NCI-H510A treated with DMSO at 0.1 percent for 48 hours (cell line): ENCODE results near the gene RAD51B.
"Not testable (repeated sequence)": the region's sequence is repeated elsewhere in the genome, so short reads cannot be mapped to it uniquely, and the experiment has no call there.

Source experiments
- DNase-seq: peaks from one replicate; lab custom pipeline; 2025; lab: John Stamatoyannopoulos, UW

RAD51B gene

GRCh38 chr14:68176687-68177086 is 357.1 kb downstream of the RAD51B start:
- no peak for DNase-seq

- DNase-seq: no peak
Observed at GRCh38 chr14:68177728-68178127, 358.1 kb downstream of the RAD51B start.

DNA sequence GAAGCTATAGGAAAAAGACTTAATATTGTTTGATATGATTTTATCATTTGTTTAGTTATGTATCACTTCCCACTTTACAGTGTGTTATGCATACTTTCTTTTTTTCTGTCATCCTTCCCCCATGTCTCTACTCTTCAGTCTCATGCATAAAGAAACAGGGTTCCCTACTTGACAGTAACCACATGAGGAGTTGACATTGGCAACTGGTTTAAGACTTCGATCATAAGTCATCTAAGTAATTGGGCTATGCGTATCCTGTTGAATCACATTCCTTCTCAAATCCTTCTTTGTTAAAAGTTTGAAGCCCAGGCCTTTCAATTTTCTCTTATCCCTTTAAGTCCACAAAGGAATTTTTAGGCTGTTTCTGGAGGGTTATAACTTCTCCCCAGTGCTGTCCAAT is 358.7 kb downstream of the RAD51B start:
- DNase-seq: no peak

DNA sequence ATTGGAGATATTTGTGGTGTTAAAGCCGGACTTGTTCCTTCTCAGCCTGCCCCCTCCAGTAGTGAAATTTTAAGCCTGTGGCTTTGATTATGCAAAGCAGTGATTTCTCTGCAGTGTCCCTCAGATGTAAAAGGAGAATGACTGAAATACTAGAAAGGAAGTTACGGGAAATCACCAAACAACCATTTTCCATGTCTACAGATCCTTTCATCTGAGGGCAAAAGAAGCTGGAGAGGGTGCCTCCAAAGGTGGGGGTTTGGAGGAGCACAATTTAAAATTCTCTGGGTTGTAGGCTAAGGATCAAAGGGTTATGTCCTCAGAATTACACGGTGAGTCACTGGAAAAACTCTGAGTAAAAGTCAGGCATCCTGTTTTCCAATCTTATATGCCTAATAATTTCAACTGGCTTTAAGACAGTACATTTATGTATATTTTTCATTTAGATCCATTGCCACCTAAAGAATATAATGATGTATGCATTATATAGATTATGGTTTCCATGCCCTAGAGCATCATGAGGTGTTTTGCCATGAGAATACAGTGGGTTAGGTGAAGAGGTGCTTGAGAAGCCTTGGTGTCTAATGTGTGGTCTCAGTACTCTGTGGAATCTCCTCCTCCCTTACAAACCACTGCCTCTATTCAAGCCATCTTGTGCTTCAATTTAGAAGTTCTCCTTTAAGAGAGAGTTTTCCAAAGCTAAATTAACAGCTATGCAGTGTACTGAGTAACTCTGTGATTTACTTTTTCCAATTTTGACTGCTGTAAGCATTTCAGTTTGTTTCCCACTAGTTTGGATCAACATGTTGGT is 362.1 kb downstream of the RAD51B start:
- DNase-seq: no peak

- DNase-seq: no peak
Observed at GRCh38 chr14:68182492-68182891, 362.9 kb downstream of the RAD51B start.

GRCh38 chr14:68186500-68187276 is 367.1 kb downstream of the RAD51B start:
- not testable (repeated sequence) for DNase-seq

GRCh38 chr14:68188174-68188573 is 368.6 kb downstream of the RAD51B start:
- no peak for DNase-seq

DNA sequence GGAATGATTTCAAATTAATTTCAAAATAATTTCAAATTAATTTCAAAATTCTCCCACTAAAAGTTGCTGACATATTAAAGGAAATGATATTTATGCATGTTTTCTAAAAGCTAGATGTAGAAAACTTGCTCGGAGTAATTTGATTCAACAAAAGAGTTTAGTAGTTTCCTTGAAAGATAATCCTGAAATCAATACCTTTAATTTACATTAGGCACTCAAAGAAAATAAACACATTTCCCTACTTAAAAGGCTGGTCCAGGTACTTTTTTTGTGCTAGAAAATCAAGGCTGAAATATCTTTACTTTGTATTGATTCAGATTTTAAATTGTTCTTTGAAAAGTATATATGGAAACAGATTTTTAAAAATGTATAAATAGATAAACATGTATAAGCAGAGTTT is 370.5 kb downstream of the RAD51B start:
- no peak for DNase-seq

DNA sequence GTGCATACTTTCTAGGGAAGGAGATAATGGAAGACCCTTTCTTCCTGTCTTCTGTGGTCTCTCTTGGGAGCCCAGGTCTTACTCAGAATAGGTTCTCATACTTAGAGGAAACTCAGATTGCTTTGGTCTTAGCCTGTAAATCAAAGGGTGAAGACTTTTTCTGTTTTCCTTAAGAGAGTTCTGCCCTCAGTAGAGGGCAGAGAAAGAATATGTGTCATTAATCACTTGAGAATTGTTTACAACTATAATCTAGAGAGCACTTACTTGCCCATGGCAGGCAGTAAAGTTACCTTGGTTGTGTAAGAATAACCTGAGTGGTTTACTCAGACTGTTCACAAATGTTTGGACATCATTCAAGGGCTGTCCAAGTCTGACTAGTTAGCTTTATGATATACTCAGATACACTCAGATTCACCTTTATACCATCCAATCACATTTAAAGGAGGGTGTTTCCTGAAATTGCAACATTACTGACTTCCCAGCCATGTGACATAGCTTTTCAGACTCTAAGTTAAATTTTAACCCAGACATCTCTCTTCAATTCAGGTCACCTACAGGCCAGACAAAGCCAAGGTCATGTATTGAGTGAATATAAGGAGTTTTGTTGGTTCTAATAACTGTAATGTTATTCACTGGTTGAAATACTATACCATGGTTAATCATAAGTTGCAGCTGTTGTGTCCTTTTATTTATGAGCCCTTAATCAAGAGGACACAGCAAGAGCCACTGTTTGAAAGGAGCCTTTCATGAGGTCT is 372.2 kb downstream of the RAD51B start:
- DNase-seq: peak; percentile 95

DNA sequence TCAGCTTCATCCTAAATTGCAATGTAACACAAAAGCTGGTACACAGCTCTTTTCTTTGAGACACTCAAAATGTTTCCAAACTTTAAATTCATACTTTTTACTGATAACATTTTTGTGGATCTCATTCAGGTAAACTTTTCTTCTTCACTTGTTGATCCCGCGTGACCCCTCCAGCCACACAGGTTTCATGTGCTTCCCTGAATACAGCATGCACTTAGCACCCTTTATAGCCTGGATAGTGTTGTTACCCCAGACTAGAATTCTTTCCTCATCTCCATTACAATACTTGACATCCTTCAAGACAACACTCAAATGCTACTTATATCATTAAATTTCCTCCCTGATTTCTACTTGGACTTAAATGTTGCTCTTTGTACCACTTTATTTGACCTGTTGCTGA is 373.4 kb downstream of the RAD51B start:
- no peak for DNase-seq

DNA sequence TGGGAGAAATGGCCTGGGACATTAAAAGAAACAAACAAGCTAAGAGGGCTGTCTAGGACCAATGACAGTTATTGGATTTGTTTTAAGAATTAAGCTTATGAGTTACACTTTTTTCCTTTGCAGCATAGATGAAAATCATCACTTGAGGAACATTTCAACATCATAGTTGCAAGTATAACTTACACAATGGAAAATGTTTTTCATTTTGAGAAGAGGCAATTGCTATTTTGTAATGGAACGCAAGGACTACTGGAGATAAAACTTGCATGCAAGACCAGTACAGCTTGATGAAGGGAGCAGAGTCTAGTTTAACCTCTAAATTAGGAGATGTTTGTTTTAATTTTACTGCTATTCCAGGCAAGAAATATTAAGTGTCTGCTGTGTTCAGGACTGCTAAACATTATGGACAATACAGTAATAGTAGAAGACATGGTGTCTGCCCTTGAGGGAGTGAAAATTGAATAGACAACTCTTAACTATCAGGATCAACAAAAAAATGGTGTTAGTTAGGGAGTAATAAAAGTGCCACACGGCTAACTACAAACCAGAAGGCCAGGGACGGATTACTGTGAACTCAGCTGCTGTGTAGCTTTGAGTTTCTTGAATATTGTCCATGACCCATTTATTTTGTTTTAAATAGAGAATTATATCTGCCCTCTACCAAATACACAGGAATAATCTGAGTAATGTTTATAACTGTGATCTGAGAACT is 374.5 kb downstream of the RAD51B start:
- DNase-seq: no peak

DNA sequence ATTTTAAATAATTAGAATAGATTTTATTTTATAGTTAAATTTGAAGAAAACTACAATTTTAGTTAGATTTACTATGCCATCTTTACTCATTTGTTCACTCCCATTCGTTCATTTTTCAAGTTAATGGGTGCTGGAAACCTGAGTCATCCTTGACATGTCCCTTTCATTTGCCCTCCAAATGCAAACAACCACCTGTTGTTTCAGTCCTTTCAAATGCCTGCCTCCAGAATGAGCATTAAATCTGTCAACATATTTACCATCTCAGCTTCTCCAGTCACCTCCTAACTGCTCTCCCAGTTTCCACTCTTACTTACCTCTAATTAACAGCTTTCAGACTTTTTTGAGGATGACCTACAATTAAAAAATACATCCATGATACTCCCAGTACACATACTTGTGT is 375.5 kb downstream of the RAD51B start:
- peak; percentile 88 for DNase-seq

- DNase-seq: no peak
Observed at GRCh38 chr14:68198713-68199495, 379.3 kb downstream of the RAD51B start.

GRCh38 chr14:68199554-68200151 is 380.1 kb downstream of the RAD51B start:
- DNase-seq: no peak

GRCh38 chr14:68203871-68204270 is 384.3 kb downstream of the RAD51B start:
- DNase-seq: no peak

DNA sequence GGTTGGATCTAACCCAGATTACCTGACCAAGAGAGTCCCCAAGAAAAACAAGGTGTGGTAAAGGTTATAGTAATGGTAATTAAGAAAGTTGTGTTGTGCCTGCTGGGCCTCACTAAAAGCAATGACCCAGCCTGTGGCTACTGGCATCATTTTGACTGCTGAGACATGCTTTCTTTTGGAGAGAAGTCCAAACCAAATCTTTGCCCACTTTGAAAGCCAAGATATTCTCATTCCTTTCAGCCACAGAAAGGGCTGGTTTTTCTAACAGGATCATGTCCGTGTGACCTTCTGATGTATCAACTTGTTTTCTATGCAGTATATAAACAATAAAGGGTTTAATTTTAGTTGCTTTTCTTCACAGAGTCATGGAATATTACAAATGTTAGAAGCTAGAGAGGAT is 388.6 kb downstream of the RAD51B start:
- no peak for DNase-seq

GRCh38 chr14:68208626-68209317 is 389.2 kb downstream of the RAD51B start:
- no peak for DNase-seq

DNA sequence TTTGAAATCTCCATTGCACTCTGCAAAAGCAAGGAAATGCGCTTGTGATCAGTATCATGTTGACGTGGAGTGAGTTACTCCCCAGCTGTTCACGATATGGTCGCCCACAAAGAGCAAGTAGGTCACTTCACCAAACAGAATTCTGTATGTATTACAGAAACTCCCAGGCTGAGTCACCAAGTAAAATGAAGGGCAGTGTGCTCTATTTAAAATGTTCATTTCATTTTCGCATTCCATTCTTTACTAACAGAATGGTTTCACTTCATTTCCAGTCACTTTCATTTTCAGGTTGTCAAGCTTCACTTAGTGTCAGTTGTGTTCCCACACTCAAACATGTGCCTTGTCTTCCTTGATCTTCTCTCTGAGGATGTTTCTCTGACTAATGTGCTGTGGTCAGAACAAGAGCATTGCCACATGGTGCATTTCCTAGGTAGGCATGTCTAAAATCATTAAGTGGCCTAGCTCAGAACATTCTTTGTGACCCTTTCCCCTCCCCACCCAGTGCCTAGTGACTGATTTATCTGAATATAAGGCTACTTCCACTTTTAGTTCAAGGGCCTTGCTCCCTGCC is 391.2 kb downstream of the RAD51B start:
- no peak for DNase-seq

DNA sequence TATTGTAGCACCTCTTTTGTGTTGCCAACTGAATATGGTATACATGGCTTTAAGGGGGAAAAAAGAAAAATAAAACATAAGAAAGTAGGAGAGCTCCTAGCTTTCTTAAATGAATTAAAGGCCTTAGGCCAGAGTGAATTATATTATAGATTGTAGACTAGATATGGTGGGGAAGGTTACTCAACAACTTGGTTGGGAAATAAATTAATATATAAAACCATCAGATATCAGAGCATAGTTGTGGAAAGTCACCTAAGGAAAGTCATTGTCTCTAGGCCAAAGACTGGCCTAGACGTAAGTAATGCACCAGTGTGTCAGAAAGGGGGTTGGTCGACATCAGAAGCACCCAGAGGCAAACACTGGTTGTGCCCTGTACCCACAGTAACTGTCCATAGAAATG is 391.8 kb downstream of the RAD51B start:
- DNase-seq: no peak

- no peak for DNase-seq
Observed at GRCh38 chr14:68211886-68212285, 392.3 kb downstream of the RAD51B start.
